HS-5 (cell line): ENCODE results near the gene SLC25A19.

Experiments used
- DNase-seq: peaks from one replicate; pipeline ENCODE4 v3.0.0-alpha.2; 2012; ENCODE audit warnings: low read depth

SLC25A19 gene

GRCh38 chr17:75241502-75241901 lies 47.7 kb downstream of the SLC25A19 start:
- DNase-seq, result no peak

DNA sequence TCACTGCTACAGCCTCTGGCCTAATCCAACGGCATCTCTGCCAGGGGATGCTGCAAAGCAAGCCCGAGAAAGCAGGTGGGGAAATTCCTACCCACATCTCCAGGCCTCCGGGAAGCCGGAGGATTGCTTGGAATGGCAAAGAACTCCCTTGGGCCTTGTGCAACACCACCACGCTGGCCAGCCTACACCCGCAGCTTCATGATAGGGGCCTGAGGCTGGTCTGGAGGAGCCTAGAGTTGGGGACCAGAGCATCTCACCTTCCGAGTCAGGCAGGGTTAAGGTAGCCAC lies 48.1 kb downstream of the SLC25A19 start:
- DNase-seq, result no peak

- DNase-seq, result no peak
These were observed 48.7 kb downstream of the SLC25A19 start for GRCh38 chr17:75240394-75241142.

- no peak for DNase-seq
These were observed 49.3 kb downstream of the SLC25A19 start for GRCh38 chr17:75239778-75240393.

DNA sequence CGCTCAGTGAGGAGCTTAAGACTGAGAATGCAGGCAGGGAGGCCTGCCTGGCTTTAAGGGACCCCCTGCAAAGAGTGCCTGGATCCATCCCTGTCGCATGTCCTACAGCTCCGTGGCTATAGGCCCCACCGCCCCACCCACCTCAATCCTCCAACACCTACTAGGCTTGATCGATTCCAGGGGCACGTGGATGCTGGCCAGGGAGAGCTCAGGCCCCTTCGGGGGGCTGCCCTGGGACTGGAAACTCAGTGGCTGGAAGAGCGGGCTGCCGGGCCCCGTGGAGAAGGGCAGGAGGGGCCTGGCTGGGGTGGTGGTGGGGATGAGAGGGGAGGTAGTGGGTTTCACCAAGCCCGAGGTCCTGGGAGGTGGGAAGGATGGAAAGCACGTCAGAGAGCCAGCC lies 50.0 kb downstream of the SLC25A19 start:
- DNase-seq, result no peak

- DNase-seq, result no peak
These were observed 50.5 kb downstream of the SLC25A19 start for GRCh38 chr17:75238684-75239191.

DNA sequence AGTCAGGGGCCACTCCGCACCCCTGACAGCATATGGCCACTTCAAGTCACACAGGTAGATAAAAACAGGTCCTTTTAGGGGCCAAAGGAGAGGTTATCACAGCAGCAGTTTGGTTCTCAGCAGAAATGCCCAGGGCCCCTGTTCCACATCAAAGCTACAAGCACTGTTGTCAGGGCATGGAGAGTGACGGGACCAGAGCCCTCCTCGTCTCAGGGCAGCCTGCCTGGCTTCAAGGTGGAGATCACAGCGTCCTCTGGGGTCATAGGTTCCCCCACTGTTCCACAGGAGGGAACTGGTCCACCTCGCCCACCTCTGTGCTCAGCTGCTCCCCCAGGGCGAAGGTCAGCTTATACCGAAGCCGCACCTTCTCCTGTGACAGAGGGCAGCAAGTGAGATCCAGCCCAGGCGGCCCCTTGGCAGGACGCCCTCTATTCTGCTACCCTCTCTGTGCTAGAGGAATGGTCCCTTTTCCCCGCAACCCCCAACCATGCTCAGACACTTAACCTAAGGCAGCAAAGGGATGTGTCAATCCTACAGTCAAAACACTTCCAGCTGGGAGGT lies 51.1 kb downstream of the SLC25A19 start:
- no peak for DNase-seq

DNA sequence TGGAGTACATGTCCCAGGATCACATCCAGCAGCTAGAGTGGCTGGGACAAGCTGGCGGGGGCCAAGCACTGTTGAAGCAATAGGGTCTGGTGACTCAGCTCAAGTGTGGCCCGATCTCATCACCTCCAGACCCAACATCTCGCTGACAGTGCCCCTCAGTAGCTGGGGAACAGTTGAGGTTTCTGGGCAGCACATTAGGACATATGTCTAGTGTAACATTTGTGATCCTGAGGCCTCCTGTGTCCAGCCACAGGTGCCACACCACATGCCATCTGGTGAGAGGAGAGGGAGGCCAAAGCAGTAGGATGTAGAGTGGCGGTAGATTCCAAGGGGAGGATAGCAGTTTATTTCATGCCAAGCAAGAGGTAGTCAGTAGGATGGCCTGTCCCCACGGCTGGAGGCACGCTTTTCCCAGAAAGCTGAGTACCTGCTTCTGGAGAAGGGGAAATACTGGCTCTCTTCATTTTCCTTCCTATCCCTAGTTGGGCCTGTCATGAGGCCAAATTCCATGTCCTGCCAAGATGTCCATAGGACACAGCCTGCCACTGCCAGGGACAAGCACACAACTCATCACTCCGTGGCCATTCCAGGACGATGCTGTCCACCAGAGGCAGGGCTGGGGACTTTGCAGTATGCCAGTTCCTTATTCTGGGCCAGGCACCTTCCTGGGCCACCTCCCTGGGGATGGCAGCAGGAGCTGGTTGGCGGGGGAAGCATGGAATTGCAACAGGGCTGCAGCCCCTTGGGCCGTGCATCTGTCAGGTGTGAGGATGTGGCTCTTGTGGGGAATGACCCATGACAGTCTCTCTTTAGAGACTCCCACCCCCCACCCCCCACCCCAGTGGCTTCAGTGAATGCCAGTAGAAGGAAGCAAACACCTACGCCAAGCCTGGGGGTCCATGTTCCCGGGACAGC lies 51.9 kb downstream of the SLC25A19 start:
- no peak for DNase-seq

GRCh38 chr17:75232786-75233185 lies 56.4 kb downstream of the SLC25A19 start:
- no peak for DNase-seq

DNA sequence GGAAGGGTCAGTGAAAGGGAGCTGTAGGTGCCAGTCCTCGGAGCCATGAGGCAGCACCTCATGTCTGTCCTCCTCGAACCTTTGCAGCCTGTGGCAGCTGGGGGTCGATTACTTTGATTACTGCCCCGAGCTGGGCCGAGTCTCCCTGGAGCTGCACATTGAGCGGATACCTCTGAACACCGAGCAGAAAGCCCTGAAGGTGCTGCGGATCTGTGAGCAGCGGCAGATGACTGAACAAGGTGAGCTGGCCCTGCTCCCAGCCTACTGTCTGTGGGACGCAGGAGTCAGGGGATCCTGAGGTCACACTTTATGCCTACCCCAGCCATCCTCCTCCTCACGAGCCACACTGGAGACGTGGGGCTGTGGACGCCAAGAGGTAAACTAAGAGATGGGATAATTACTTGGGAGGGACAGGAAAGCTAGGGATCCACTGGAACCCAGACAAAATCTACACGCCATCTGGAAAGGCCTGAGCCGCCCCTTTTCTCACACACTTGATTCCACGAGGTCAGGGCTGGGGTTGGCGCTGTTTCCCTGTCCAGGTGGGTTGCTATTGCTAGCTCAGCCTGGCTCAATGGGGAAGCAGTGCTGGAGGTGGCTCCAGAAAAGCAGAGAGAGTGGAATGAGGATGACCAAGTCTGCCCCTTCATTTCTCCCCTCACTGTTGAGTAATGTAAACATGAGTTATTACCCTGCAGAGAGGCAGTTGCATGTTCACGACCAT lies 57.3 kb downstream of the SLC25A19 start:
- DNase-seq, result no peak

DNA sequence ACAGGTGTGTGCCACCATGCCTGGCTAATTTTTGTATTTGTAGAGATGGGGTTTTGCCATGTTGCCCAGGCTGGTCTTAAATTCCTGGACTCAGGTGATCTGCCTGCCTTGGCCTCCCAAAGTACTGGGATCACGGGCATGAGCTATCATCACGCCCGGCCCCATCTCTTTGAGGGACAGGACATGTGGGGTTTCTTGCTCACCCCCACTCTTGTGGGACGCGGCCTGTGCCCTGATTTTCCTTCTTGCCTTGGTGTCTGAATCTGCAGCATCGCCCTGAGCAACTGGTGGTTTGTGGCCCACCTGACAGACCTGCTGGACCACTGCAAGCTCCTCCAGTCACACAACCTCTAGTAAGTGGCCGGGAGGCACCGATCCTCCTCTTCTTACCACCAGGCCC lies 58.2 kb downstream of the SLC25A19 start:
- no peak for DNase-seq

DNA sequence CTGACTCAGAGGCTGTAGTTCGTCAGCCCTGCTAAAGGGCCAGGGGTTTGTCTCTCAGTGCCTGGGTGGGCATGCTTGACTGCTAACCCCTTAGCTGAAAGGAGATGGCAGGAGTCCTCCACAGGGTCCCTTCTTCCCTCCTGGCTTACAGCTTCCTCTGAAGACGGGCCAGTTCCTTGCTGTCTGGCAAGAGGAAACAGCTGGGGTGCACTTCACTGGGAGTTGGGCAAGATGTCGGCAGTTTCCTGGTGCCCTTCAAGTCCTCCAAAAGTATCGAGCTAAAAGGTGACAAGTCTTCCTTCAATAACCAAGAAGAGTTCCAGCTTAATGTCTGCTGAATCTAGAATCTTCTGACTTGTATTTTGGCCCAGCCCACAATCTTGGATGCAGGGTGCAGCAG lies 60.4 kb downstream of the SLC25A19 start:
- DNase-seq, result no peak

GRCh38 chr17:75228305-75228704 lies 60.9 kb downstream of the SLC25A19 start:
- no peak for DNase-seq

DNA sequence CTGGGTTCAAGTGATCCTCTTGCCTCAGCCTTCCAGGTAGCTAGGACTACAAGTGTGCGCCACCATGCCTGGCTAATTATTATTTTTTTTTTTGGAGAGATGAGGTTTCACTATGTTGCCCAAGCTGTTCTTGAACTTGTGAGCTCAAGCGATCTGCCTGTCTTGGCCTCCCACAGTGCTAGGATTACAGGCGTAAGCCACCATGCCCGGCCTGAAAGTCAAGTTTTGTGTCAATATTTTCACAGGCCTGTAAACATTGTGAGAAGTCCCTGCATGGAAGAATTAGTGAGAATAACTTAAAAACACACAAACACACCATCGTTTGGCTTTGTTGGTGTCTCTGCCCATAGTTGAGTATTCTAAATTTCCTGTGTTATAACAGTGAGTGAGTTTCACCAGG lies 61.5 kb downstream of the SLC25A19 start:
- no peak for DNase-seq

GRCh38 chr17:75225016-75225415 lies 64.2 kb downstream of the SLC25A19 start:
- no peak for DNase-seq
